Testis (tissue), 2 donors: Measurements from ENCODE around the gene KIRREL1.

ENCODE experiments used
- POLR2A ChIP-seq: fragments of 450-650 bp; IDR thresholded peaks from one replicate; pipeline ENCODE4 v1.6.1; 2017; ENCODE audit warnings: antibody characterized with exemption, mild to moderate bottlenecking, moderate library complexity
- TF ChIP-seq, protein P1 (sequence below), 3 experiments: fragments of 450-650 bp in 2 of 3; fragments of 200-600 bp in 1 of 3; sonication (generic) in 1 of 3; IDR thresholded peaks; one replicate each; pipeline ENCODE4 v1.5.1; 2016 to 2019; ENCODE audit warnings: antibody characterized with exemption in 3 of 3, mild to moderate bottlenecking in 2 of 3, moderate library complexity in 1 of 3

DNA sequence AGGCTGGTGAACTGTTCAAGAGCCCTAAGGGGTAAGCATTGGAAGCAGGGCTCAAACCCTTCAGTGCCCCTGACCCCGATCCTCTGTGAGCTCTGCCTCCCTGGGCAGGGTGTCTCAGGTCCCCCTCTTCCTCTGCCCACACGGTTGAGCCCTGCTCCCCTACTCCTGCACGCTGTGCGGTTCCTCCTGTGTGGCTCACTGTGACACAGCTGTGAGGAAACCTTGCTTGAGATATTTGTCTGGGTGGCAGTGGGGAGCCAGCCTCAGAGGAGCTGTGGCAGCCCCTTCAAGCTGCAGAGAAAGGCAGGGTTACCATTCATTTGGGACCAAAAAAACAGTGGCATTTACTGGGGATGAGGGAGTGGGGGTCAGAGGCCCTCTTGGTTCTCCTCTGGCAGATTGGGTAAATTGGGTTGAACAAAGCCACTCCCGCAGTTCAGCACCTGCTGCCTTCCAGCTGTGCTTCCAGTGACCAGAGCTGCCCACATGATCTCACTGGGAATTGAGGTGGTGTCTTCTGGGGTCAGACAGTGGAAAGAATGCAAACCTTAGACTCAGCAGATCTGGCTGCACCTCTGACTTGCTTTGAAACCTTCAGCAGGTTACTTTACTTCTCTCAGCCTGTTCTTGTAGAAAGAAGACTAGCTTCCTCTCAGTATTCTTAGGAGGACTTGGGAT lies 126.7 kb downstream of the KIRREL1 start:
- TF ChIP-seq POLR2A, result no peak
- TF ChIP-seq, protein P1, sequence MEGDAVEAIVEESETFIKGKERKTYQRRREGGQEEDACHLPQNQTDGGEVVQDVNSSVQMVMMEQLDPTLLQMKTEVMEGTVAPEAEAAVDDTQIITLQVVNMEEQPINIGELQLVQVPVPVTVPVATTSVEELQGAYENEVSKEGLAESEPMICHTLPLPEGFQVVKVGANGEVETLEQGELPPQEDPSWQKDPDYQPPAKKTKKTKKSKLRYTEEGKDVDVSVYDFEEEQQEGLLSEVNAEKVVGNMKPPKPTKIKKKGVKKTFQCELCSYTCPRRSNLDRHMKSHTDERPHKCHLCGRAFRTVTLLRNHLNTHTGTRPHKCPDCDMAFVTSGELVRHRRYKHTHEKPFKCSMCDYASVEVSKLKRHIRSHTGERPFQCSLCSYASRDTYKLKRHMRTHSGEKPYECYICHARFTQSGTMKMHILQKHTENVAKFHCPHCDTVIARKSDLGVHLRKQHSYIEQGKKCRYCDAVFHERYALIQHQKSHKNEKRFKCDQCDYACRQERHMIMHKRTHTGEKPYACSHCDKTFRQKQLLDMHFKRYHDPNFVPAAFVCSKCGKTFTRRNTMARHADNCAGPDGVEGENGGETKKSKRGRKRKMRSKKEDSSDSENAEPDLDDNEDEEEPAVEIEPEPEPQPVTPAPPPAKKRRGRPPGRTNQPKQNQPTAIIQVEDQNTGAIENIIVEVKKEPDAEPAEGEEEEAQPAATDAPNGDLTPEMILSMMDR (IDR thresholded peaks at IDR 0.05), result no peak
